NCI-H524 (cell line): ENCODE results near the gene PABPN1.

Experiments used
- DNase-seq, 2 experiments: peaks; one replicate each; lab custom pipeline; 2025; lab: John Stamatoyannopoulos, UW

PABPN1 gene

GRCh38 chr14:23358042-23358441 lies 36.8 kb downstream of the PABPN1 start:
- DNase-seq = no peak

- DNase-seq = no peak
Observed at GRCh38 chr14:23358553-23359166, 37.4 kb downstream of the PABPN1 start.

- DNase-seq = no peak
Observed at GRCh38 chr14:23359167-23359626, 37.9 kb downstream of the PABPN1 start.

- DNase-seq = no peak
Observed at GRCh38 chr14:23359722-23360447, 38.6 kb downstream of the PABPN1 start.

GRCh38 chr14:23360496-23360895 lies 39.2 kb downstream of the PABPN1 start:
- no peak for DNase-seq

GRCh38 chr14:23361320-23361719 lies 40.1 kb downstream of the PABPN1 start:
- no peak for DNase-seq

- DNase-seq = no peak
Observed at GRCh38 chr14:23361763-23362162, 40.5 kb downstream of the PABPN1 start.

GRCh38 chr14:23362200-23362599 lies 40.9 kb downstream of the PABPN1 start:
- DNase-seq = no peak

- peak; percentile 47 to 83 for DNase-seq
Observed at GRCh38 chr14:23364164-23365035, 43.1 kb downstream of the PABPN1 start.

GRCh38 chr14:23365036-23365731 lies 43.9 kb downstream of the PABPN1 start, which contains the start of gene EFS:
Gene EFS, minus strand, starts transcription at chr14:23365172. Its CDS starts 147 bp downstream, at chr14:23365025.
- no peak for DNase-seq

GRCh38 chr14:23365732-23366425 lies 44.6 kb downstream of the PABPN1 start:
- peak; percentile 94 to 97 for DNase-seq

GRCh38 chr14:23366426-23366921 lies 45.2 kb downstream of the PABPN1 start:
- DNase-seq = peak; percentile 94 to 95

- DNase-seq = no peak
Observed at GRCh38 chr14:23370221-23370620, 49.0 kb downstream of the PABPN1 start.

- DNase-seq = no peak
Observed at GRCh38 chr14:23371865-23372264, 50.6 kb downstream of the PABPN1 start.

- no peak for DNase-seq
Observed at GRCh38 chr14:23372509-23372908, 51.3 kb downstream of the PABPN1 start, which contains the start of gene IL25. Gene IL25, plus strand, starts transcription at chr14:23372809.

- no peak for DNase-seq
Observed at GRCh38 chr14:23373041-23373440, 51.8 kb downstream of the PABPN1 start.
